Measurements from ENCODE around the gene PLXDC1.

Gene PLXDC1

GRCh38 chr17:39094607-39095308 lies 56.7 kb downstream of the PLXDC1 start:
- DNase-seq, result no peak

GRCh38 chr17:39092692-39093230 lies 58.7 kb downstream of the PLXDC1 start:
- no peak for DNase-seq

- DNase-seq, result no peak
These were observed 60.4 kb downstream of the PLXDC1 start for GRCh38 chr17:39090908-39091665.

- DNase-seq, result no peak
These were observed 61.0 kb downstream of the PLXDC1 start for GRCh38 chr17:39090400-39090799.

GRCh38 chr17:39084558-39084957 lies 66.9 kb downstream of the PLXDC1 start:
- no peak for DNase-seq

GRCh38 chr17:39083270-39083669 lies 68.2 kb downstream of the PLXDC1 start:
- DNase-seq, result no peak

- peak; percentile 73 for DNase-seq
These were observed 69.0 kb downstream of the PLXDC1 start for GRCh38 chr17:39082482-39082881.

- no peak for DNase-seq
These were observed 69.6 kb downstream of the PLXDC1 start for GRCh38 chr17:39081851-39082250.

GRCh38 chr17:39080421-39081078 lies 70.9 kb downstream of the PLXDC1 start:
- DNase-seq, result peak; percentile 67

- no peak for DNase-seq
These were observed 71.6 kb downstream of the PLXDC1 start for GRCh38 chr17:39079836-39080235.

- no peak for DNase-seq
These were observed 73.6 kb downstream of the PLXDC1 start for GRCh38 chr17:39077866-39078265.

- no peak for DNase-seq
These were observed 74.2 kb downstream of the PLXDC1 start for GRCh38 chr17:39077252-39077651.

GRCh38 chr17:39074676-39075075 lies 76.8 kb downstream of the PLXDC1 start:
- no peak for DNase-seq

- no peak for DNase-seq
These were observed 77.5 kb downstream of the PLXDC1 start for GRCh38 chr17:39073916-39074315.

- no peak for DNase-seq
These were observed 78.1 kb downstream of the PLXDC1 start for GRCh38 chr17:39073353-39073752.

- DNase-seq, result no peak
These were observed 79.9 kb downstream of the PLXDC1 start for GRCh38 chr17:39071573-39071972.

- DNase-seq, result peak; percentile 42
These were observed 82.2 kb downstream of the PLXDC1 start for GRCh38 chr17:39069114-39069756.

GRCh38 chr17:39064819-39065218 lies 86.6 kb downstream of the PLXDC1 start:
- DNase-seq, result peak; percentile 17

- peak; percentile 87 for DNase-seq
These were observed 87.1 kb downstream of the PLXDC1 start for GRCh38 chr17:39064374-39064773.

- DNase-seq, result no peak
These were observed 87.8 kb downstream of the PLXDC1 start for GRCh38 chr17:39063681-39064069.

- DNase-seq, result peak; percentile 64
These were observed 88.4 kb downstream of the PLXDC1 start for GRCh38 chr17:39062846-39063680.

- DNase-seq, result no peak
These were observed 92.9 kb downstream of the PLXDC1 start for GRCh38 chr17:39058524-39058923.
